ENCODE measurements around the gene HMCES.
A peak's percentile ranks its signal among the peaks of the same experiment; 100 is the strongest.
"Not testable (repeated sequence)": the region's sequence is repeated elsewhere in the genome, so short reads cannot be mapped to it uniquely, and the experiment has no call there.

The HMCES gene

GRCh38 chr3:129330409-129330808, 51.7 kb downstream of the HMCES start:
- Histone ChIP-seq H3K9ac (no peak overlapping the region), H3K4me2 (no peak overlapping the region), H3K27ac (no peak overlapping the region), H3K4me3 (IDR thresholded peaks at IDR 0.05; ENCODE audit: insufficient read depth, low read depth, low read length) (no peak overlapping the region), H3K79me2 (ENCODE audit: insufficient read depth, low read depth) (no peaks in the 10 kb centered on the region), H2AFZ (ENCODE audit: low read depth) (no peak overlapping the region), H3K27me3 (ENCODE audit: insufficient read depth, low read depth) (no peaks in the 10 kb centered on the region), H3K36me3 (ENCODE audit: insufficient read depth) (no peaks in the 10 kb centered on the region), H4K20me1 (ENCODE audit: insufficient read depth) (no peaks in the 10 kb centered on the region), H3K4me1 (ENCODE audit: low read depth, poor library complexity, severe bottlenecking) (peaks cover 21% of the 10 kb centered on the region)
- TF ChIP-seq CTCF (conservative IDR thresholded peaks at IDR 0.05; ENCODE audit: low read depth, low read length): no peak

GRCh38 chr3:129333891-129334290, 55.2 kb downstream of the HMCES start:
- H3K27ac ChIP-seq: no peak overlapping the region
- no peak overlapping the region for H3K4me2 ChIP-seq
- no peak overlapping the region for H3K4me3 ChIP-seq (IDR thresholded peaks at IDR 0.05; ENCODE audit: insufficient read depth, low read depth, low read length)
- no peaks in the 10 kb centered on the region for H3K36me3 ChIP-seq (ENCODE audit: insufficient read depth)
- no peak overlapping the region for H3K9ac ChIP-seq
- H3K4me1 ChIP-seq (ENCODE audit: low read depth, poor library complexity, severe bottlenecking): peaks cover 25% of the 10 kb centered on the region
- no peak for TF ChIP-seq CTCF (conservative IDR thresholded peaks at IDR 0.05; ENCODE audit: low read depth, low read length)
- H4K20me1 ChIP-seq (ENCODE audit: insufficient read depth): no peaks in the 10 kb centered on the region
- H3K79me2 ChIP-seq (ENCODE audit: insufficient read depth, low read depth): no peaks in the 10 kb centered on the region
- no peak overlapping the region for H2AFZ ChIP-seq (ENCODE audit: low read depth)
- H3K27me3 ChIP-seq (ENCODE audit: insufficient read depth, low read depth): no peaks in the 10 kb centered on the region

GRCh38 chr3:129336093-129336706, 57.5 kb downstream of the HMCES start:
- Histone ChIP-seq H3K4me1 (ENCODE audit: low read depth, poor library complexity, severe bottlenecking) (peaks cover 21% of the 10 kb centered on the region), H3K9ac (no peak overlapping the region), H3K4me3 (IDR thresholded peaks at IDR 0.05; ENCODE audit: insufficient read depth, low read depth, low read length) (no peak overlapping the region), H3K27ac (no peak overlapping the region), H3K27me3 (ENCODE audit: insufficient read depth, low read depth) (no peaks in the 10 kb centered on the region), H3K36me3 (ENCODE audit: insufficient read depth) (no peaks in the 10 kb centered on the region), H3K4me2 (peak overlapping the region; percentile 53; the same call in 1 of the 2 replicates), H2AFZ (ENCODE audit: low read depth) (no peak overlapping the region), H4K20me1 (ENCODE audit: insufficient read depth) (no peaks in the 10 kb centered on the region), H3K79me2 (ENCODE audit: insufficient read depth, low read depth) (no peaks in the 10 kb centered on the region)
- no peak for TF ChIP-seq CTCF (conservative IDR thresholded peaks at IDR 0.05; ENCODE audit: low read depth, low read length)

GRCh38 chr3:129337719-129338118, 59.0 kb downstream of the HMCES start:
- peaks cover 21% of the 10 kb centered on the region for H3K4me1 ChIP-seq (ENCODE audit: low read depth, poor library complexity, severe bottlenecking)
- H3K4me3 ChIP-seq (IDR thresholded peaks at IDR 0.05; ENCODE audit: insufficient read depth, low read depth, low read length); H3K27me3 ChIP-seq (ENCODE audit: insufficient read depth, low read depth); H3K27ac ChIP-seq; H2AFZ ChIP-seq (ENCODE audit: low read depth); H3K4me2 ChIP-seq; H3K36me3 ChIP-seq (ENCODE audit: insufficient read depth); H3K9ac ChIP-seq; H3K79me2 ChIP-seq (ENCODE audit: insufficient read depth, low read depth); H4K20me1 ChIP-seq (ENCODE audit: insufficient read depth): not testable (repeated sequence)

GRCh38 chr3:129339186-129339585, 60.5 kb downstream of the HMCES start:
- not testable (repeated sequence) for H3K27ac ChIP-seq; H3K79me2 ChIP-seq (ENCODE audit: insufficient read depth, low read depth); H2AFZ ChIP-seq (ENCODE audit: low read depth); H4K20me1 ChIP-seq (ENCODE audit: insufficient read depth); H3K27me3 ChIP-seq (ENCODE audit: insufficient read depth, low read depth); H3K4me2 ChIP-seq; H3K9ac ChIP-seq; H3K4me3 ChIP-seq (IDR thresholded peaks at IDR 0.05; ENCODE audit: insufficient read depth, low read depth, low read length); H3K36me3 ChIP-seq (ENCODE audit: insufficient read depth)
- peaks cover 21% of the 10 kb centered on the region for H3K4me1 ChIP-seq (ENCODE audit: low read depth, poor library complexity, severe bottlenecking)

- H3K27ac ChIP-seq; H3K4me2 ChIP-seq; H4K20me1 ChIP-seq (ENCODE audit: insufficient read depth); H3K27me3 ChIP-seq (ENCODE audit: insufficient read depth, low read depth); H3K4me3 ChIP-seq (IDR thresholded peaks at IDR 0.05; ENCODE audit: insufficient read depth, low read depth, low read length); H3K9ac ChIP-seq; H3K79me2 ChIP-seq (ENCODE audit: insufficient read depth, low read depth); H3K36me3 ChIP-seq (ENCODE audit: insufficient read depth); H2AFZ ChIP-seq (ENCODE audit: low read depth): not testable (repeated sequence)
- H3K4me1 ChIP-seq (ENCODE audit: low read depth, poor library complexity, severe bottlenecking): peaks cover 20% of the 10 kb centered on the region
Observed at GRCh38 chr3:129339833-129340232, 61.2 kb downstream of the HMCES start.
